ENCODE results near the gene HHIPL1.

GRCh38 chr14:99663386-99664057 is 18.6 kb downstream of the HHIPL1 start:
- TF ChIP-seq, protein P1, sequence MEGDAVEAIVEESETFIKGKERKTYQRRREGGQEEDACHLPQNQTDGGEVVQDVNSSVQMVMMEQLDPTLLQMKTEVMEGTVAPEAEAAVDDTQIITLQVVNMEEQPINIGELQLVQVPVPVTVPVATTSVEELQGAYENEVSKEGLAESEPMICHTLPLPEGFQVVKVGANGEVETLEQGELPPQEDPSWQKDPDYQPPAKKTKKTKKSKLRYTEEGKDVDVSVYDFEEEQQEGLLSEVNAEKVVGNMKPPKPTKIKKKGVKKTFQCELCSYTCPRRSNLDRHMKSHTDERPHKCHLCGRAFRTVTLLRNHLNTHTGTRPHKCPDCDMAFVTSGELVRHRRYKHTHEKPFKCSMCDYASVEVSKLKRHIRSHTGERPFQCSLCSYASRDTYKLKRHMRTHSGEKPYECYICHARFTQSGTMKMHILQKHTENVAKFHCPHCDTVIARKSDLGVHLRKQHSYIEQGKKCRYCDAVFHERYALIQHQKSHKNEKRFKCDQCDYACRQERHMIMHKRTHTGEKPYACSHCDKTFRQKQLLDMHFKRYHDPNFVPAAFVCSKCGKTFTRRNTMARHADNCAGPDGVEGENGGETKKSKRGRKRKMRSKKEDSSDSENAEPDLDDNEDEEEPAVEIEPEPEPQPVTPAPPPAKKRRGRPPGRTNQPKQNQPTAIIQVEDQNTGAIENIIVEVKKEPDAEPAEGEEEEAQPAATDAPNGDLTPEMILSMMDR (IDR thresholded peaks at IDR 0.05; ENCODE audit: control extremely low read depth in 1 of 3, insufficient read depth in 1 of 3, low read depth in 1 of 3, low read length in 3 of 3), result no peak
- TF ChIP-seq RNF2 (IDR thresholded peaks at IDR 0.05; ENCODE audit: borderline replicate concordance, low read depth, low read length, missing control alignments, poor library complexity, severe bottlenecking) (no peak), SAP30 (IDR thresholded peaks at IDR 0.05; ENCODE audit: insufficient read depth, insufficient replicate concordance, low read length) (no peak), TAF1 (IDR thresholded peaks at IDR 0.05; ENCODE audit: low read depth, low read length) (no peak), POLR2A (IDR thresholded peaks at IDR 0.05; ENCODE audit: control extremely low read depth in 1 of 2, low read depth in 2 of 2, low read length in 2 of 2) (no peak), HDAC6 (IDR thresholded peaks at IDR 0.05; ENCODE audit: low read depth, low read length) (no peak), SP4 (IDR thresholded peaks at IDR 0.05; ENCODE audit: low read length) (no peak), CHD2 (IDR thresholded peaks at IDR 0.05; ENCODE audit: low read length) (no peak), BRCA1 (IDR thresholded peaks at IDR 0.05; ENCODE audit: low read depth, low read length) (no peak)

All from H1 (cell line).